HG02852 (cell line): ENCODE data around the gene CTH.
"Not testable (repeated sequence)": the region's sequence is repeated elsewhere in the genome, so short reads cannot be mapped to it uniquely, and the experiment has no call there.

Experiments
- ATAC-seq: cut with Tn5 transposase; IDR thresholded peaks from one replicate; pipeline ENCODE4 v1.9.1; 2021; ENCODE audit warnings: mild to moderate bottlenecking, moderate library complexity; ENCODE audit not compliant: unreplicated experiment

CTH gene

GRCh38 chr1:70410604-70411359 is at the start of gene CTH:
TSS of gene CTH (plus strand) at chr1:70411268. CDS start at chr1:70411416, 148 bp downstream.
- peak; percentile 97 for ATAC-seq

GRCh38 chr1:70361727-70362398 is 49.2 kb upstream of the CTH start:
- ATAC-seq = no peak

DNA sequence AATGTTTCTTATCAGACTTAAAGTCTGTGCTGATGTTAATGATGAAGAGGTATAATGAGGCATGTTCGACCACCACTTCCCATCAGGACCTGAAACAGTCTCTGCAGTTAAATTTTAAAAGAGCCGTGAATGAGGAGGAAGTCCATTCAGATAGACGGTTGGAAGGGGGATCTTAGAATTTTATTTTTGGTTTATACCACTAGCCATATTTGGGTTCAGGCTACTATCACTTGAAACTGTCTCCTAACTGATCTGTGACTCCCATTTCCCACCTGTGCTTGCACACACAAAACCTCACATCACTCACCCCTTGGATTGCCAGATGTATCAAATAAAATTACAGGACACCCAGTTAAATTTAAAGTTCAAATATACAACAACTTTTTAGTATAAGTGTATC is 46.6 kb upstream of the CTH start:
- no peak for ATAC-seq

- ATAC-seq = not testable (repeated sequence)
Measured at GRCh38 chr1:70366425-70366952, 44.6 kb upstream of the CTH start.

- ATAC-seq = not testable (repeated sequence)
Measured at GRCh38 chr1:70366997-70367396, 44.1 kb upstream of the CTH start.

DNA sequence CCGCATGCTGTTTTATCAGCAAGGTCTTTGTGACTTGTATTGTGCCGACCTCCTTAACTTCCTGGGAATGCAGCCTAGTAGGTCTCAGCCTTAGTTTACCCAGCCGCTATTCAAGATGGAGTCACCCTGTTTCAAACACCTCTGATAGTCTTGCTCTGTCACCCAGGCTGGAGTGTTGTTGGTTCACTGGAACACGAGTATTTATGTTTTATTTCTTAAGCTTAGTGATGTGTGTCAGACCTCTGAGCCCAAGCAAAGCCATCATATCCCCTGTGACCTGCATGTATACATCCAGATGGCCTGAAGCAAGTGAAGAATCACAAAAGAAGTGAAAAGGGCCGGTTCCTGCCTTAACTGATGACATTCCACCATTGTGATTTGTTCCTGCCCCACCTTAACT is 43.7 kb upstream of the CTH start:
- ATAC-seq = not testable (repeated sequence)

GRCh38 chr1:70371586-70371985 is 39.5 kb upstream of the CTH start:
- not testable (repeated sequence) for ATAC-seq

DNA sequence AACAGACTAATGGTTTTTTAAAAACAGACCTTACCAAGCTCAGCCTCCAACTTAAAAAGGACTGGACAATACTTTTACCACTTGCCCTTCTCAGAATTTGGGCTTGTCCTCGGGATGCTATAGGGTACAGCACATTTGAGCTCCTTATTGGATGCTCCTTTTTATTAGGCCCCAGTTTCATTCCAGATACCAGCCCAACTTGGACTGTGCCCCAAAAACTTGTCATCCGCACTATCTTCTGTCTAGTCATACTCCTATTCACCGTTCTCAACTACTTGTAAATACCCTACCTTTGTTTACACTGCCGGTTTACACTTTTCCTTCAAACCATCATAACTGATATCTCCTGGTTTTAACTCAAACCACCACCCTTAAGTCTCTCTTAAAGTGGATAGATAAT is 38.6 kb upstream of the CTH start:
- ATAC-seq = no peak

DNA sequence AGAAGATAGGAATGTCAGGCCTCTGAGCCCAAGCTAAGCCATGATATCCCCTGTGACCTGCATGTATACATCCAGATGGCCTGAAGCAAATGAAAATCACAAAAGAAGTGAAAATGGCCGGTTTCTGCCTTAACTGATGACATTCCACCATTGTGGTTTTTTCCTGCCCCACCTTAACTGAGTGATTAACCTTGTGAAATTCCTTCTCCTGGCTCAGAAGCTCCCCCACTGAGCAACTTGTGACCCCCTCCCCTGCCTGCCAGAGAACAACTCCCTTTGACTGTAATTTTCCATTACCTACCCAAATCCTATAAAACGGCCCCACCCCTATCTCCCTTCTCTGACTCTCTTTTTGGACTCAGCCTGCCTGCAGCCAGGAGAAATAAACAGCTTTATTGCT is 37.5 kb upstream of the CTH start:
- ATAC-seq = not testable (repeated sequence)

DNA sequence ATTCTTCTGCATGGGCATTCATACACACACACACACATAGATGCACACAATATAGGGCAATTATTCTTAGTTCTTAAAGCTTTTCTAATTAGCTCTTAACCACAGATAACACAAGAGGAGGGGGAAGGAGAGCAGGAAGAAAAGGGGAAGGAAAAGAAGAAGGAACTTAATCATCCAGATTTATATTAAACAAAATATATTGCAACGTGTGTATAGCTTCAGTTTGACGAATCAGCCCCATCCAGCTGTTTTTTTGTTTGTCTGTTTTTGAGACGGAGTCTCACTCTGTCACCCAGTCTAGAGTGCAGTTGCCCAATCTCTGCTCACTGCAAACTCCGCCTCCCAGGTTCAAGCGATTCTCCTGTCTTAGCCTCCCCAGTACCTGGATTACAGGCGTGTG is 34.9 kb upstream of the CTH start:
- ATAC-seq = no peak

- ATAC-seq = peak; percentile 80
Measured at GRCh38 chr1:70382682-70383081, 28.4 kb upstream of the CTH start.

DNA sequence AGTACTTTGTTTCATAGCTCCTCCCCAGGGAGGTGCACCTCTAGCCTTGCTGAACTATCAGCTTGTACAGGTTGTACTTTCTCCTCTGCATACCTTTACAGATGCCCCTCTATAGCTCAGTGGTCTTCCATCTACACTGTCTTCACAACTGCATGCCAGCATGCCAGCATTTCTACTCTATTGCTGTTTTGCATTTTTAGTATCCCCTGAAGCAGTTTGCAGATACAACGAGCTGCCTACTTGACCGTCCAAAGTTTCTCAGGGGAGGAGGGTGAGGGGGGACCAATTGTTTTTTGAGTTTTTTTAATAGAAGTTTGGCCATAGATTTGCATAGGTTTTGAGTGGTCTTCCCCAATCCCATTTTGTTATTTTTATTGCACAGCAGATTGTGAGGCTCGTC is 27.6 kb upstream of the CTH start:
- ATAC-seq = no peak

DNA sequence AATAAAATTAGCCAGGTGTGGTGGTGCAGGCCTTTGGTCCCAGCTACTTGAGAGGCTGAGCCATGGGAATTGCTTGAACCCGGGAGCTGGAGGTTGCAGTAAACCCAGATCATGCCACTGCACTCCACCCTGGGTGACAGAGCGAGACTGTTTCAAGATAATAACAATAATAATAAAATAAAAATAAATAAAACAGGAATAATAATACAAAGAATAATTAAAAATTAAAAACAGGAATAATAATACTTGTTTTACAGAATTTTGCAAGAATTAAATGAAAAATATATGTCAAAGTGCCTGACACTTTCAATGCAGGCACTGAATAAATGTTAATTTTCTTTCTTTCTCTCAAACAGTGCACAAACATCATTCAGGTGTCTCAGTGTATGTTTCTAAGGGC is 26.5 kb upstream of the CTH start:
- no peak for ATAC-seq

GRCh38 chr1:70385477-70385876 is 25.6 kb upstream of the CTH start:
- ATAC-seq = no peak

DNA sequence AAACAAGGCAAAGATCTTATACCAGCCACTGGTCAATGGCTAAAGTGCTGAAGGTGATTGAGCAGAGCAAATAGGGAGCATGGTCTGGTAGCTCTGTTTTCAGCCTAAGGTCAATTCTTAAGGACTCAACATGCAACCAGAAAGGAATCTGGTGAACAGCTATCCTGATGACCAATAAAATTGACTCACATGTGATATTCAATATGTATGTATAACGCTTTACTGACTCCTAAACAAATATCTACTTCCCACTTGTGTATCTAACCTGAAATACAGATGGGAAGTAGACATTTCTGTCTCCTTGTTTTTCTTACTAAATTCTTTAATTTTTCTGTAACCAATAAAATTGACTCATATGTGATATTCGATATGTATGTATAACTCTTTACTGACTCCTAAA is 24.9 kb upstream of the CTH start:
- ATAC-seq = no peak

DNA sequence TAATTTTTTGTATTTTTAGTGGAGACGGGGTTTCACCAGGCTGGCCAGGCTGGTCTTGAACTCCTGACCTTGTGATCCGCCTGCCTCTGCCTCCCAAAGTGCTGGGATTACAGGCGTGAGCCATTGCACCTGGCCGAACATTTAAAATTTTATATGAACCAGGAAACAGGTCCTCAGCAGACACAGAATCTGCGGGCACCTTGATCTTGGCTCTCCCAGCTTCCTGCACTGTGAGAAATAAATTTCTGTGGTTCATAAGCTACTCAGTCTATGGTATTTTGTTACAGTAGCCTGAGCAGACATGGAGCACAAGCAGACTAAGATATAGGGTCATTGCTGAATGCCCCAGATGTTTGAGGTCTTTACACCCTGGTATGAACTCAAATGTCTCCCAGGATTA is 23.6 kb upstream of the CTH start:
- no peak for ATAC-seq

DNA sequence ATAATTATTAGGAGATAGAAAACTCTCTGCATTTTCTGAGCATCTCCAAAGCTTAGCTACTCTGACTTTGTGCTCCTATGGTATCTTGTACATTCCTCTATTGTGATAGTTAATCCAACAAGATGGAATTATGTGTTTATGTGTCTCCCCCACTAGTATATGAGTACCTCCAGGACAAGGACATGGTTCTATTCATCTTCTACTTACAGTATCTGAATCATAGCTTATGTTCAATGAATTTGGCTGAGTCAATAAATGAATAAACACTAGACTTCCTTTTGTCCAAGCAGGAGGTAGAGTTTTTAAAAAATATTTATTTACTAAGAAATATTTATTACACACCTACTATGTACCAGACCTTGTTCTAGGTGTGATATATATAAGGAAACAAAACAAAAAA is 18.4 kb upstream of the CTH start:
- no peak for ATAC-seq

DNA sequence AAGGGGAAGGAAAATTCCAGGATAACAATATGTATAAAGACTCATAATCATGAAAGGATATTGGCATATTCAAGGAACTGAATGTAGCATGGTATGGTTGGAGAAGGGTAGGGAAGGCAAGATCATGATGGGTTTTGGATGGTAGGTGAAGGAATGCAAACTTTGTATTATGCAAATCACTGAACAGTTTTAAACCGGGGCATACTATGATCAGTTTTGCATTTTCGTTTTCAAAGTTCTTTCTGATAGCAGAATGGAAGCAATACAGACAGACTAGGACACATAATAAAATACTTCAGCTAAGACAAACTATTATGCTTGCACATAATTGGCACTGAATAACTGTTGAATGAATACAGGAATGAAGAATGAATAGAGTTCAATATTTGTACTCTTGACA is 14.5 kb upstream of the CTH start:
- ATAC-seq = no peak

DNA sequence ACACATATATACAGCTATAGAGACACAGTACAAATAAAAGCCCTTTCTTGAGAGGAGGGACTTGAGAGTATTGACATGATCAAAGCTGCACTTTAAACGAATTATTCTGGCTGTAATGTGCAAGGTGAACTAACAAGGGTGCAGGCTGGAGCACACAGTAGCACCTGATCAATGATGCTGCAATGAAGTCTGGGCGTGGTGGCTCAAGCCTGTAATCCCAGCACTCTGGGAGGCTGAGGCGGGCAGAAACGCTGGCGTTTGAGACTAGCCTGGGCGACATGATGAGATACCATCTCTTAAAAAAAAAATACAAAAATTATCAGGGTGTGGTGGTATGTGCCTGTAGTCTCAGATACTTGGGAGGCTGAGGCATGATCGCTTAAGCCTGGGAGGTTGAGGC is 14.1 kb upstream of the CTH start:
- no peak for ATAC-seq

DNA sequence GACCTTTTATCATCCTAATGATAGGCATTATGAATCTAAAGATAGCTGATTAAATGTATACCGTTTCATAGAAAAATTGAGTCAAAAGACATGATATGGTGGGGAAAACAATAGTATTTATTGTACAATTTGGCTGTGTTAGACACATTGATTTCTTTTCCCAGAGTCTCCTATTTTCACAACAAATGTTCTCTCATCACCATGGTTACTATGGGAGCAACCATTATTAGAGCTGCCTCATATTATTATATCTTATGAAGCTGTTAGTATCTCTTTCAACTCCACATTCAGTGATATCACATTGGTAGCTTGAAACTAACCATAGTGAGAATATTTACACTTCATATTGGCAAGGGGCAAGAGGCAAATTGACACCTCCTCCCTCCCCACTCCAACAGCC is 10.7 kb upstream of the CTH start:
- ATAC-seq = no peak

DNA sequence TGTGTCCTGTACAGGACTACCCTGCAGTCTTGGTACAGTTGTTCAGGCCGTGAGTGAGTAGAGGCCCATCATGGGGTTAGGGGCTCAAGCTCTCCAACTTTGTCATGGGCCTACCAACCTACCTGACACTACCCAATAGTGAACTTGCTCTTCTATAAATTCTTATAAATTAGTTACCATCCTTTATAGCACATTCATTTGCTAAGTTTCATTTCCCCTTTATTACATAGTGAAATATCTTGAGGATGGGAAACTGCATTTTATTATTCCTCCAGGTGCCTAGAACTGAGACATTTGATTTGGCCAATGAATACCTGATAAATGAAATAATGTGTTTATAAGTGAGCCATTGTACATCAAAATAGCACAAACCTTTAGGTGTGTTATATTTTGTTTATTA is 9.1 kb upstream of the CTH start:
- ATAC-seq = no peak

- ATAC-seq = no peak
Measured at GRCh38 chr1:70403759-70404158, 7.3 kb upstream of the CTH start.
